Neural cell (in vitro differentiated cells): ENCODE data around the gene CADPS2.

ENCODE experiments used
- CTCF ChIP-seq: fragments of 450-650 bp; IDR thresholded peaks from 2 replicates; pipeline ENCODE4 v1.5.1; 2014; ENCODE audit warnings: antibody characterized with exemption, mild to moderate bottlenecking, moderate library complexity; ENCODE audit not compliant: poor library complexity, severe bottlenecking
- EP300 ChIP-seq: fragments of 450-650 bp; conservative IDR thresholded peaks from 2 replicates; pipeline ENCODE4 v1.6.1; 2014; ENCODE audit warnings: antibody characterized with exemption, mild to moderate bottlenecking, moderate library complexity; ENCODE audit not compliant: poor library complexity, severe bottlenecking
- POLR2AphosphoS5 ChIP-seq: IDR thresholded peaks from 2 replicates; pipeline ENCODE4 v1.6.1; 2012
- TAF1 ChIP-seq: IDR thresholded peaks from 2 replicates; pipeline ENCODE4 v1.6.1; 2012; ENCODE audit warnings: low read depth

- TF ChIP-seq POLR2AphosphoS5 (no peak), CTCF (no peak), TAF1 (no peak), EP300 (no peak)
These were observed 94.2 kb downstream of the CADPS2 start for GRCh38 chr7:122791959-122792545.
